ENCODE results near the gene SLC25A3.
A peak's percentile ranks its signal among the peaks of the same experiment; 100 is the strongest.

The SLC25A3 gene

GRCh38 chr12:98635657-98636323 is 42.3 kb downstream of the SLC25A3 start (continued):
- TF ChIP-seq ZNF692 (tag by site-specific recombination; IDR thresholded peaks at IDR 0.05) (no peak), FEZF1 (tag by site-specific recombination; IDR thresholded peaks at IDR 0.05) (no peak; the same call in none of the 2 replicates)

- H3K9me3 ChIP-seq (ENCODE audit: control insufficient read depth, insufficient read depth, low read depth, low read length): no peaks in the 10 kb centered on the region
- CTCF ChIA-PET: interaction anchor here (1.5 kb wide), 1 partner anchor 362 kb away, joined by 9 read pairs; no protein-coding TSS in a partner anchor
- POLR2A ChIA-PET: interaction anchor here (1.5 to 3.2 kb wide), 2 partner anchors 8 to 44 kb away, joined by 7 to 10 read pairs; partner anchors contain the start of genes APAF1, IKBIP and SLC25A3
- no peak overlapping the region for H3K4me3 ChIP-seq (ENCODE audit: low read depth, low read length)
- H3K36me3 ChIP-seq (ENCODE audit: control insufficient read depth in 2 of 2, insufficient read depth in 1 of 2, low read length in 2 of 2): peaks cover 22 to 28% of the 10 kb centered on the region in 2 experiments
- TF ChIP-seq ZNF664 (tag by site-specific recombination; IDR thresholded peaks at IDR 0.05) (peak; percentile 24; the same call in 1 of the 2 replicates), ZBTB49 (tag by site-specific recombination; IDR thresholded peaks at IDR 0.05; ENCODE audit: low read depth) (no peak), KLF16 (tag by site-specific recombination; IDR thresholded peaks at IDR 0.05) (no peak), ZNF449 (tag by site-specific recombination; IDR thresholded peaks at IDR 0.05) (no peak)
- no peak overlapping the region for H3K27ac ChIP-seq (ENCODE audit: extremely low read depth, low read depth, low read length)
- H3K4me1 ChIP-seq (ENCODE audit: control insufficient read depth, insufficient read depth, low read length): peaks cover 7% of the 10 kb centered on the region; the same call in 1 of the 2 replicates
Observed at GRCh38 chr12:98637068-98637467, 43.6 kb downstream of the SLC25A3 start.

GRCh38 chr12:98638009-98638408 is 44.5 kb downstream of the SLC25A3 start:
- peaks cover 15 to 22% of the 10 kb centered on the region in 2 experiments for H3K36me3 ChIP-seq (ENCODE audit: control insufficient read depth in 2 of 2, insufficient read depth in 1 of 2, low read length in 2 of 2)
- H3K4me3 ChIP-seq (ENCODE audit: low read depth, low read length): no peak overlapping the region
- ChIA-PET POLR2A (interaction anchor here (5.0 kb wide), 1 partner anchor 44 kb away, joined by 26 read pairs; the partner anchor contains the start of gene SLC25A3), CTCF (interaction anchor here (0.6 kb wide), 1 partner anchor 44 kb away, joined by 3 read pairs; no protein-coding TSS in a partner anchor)
- TF ChIP-seq MZF1 (tag by site-specific recombination; IDR thresholded peaks at IDR 0.05; ENCODE audit: borderline replicate concordance): peak; percentile 47; the same call in 1 of the 2 replicates
- no peak for TF ChIP-seq ZNF202 (tag by site-specific recombination; IDR thresholded peaks at IDR 0.05; ENCODE audit: borderline replicate concordance)
- no peaks in the 10 kb centered on the region for H3K9me3 ChIP-seq (ENCODE audit: control insufficient read depth, insufficient read depth, low read depth, low read length)
- no peak overlapping the region for H3K27ac ChIP-seq (ENCODE audit: extremely low read depth, low read depth, low read length)
- peaks cover 7% of the 10 kb centered on the region; the same call in 1 of the 2 replicates for H3K4me1 ChIP-seq (ENCODE audit: control insufficient read depth, insufficient read depth, low read length)

GRCh38 chr12:98639491-98639890 is 46.0 kb downstream of the SLC25A3 start:
- Histone ChIP-seq H3K27ac (ENCODE audit: extremely low read depth, low read depth, low read length) (no peak overlapping the region), H3K4me1 (ENCODE audit: control insufficient read depth, insufficient read depth, low read length) (peaks cover 7% of the 10 kb centered on the region; the same call in 1 of the 2 replicates), H3K9me3 (ENCODE audit: control insufficient read depth, insufficient read depth, low read depth, low read length) (no peaks in the 10 kb centered on the region), H3K4me3 (ENCODE audit: low read depth, low read length) (no peak overlapping the region), H3K36me3 (ENCODE audit: control insufficient read depth in 2 of 2, insufficient read depth in 1 of 2, low read length in 2 of 2) (peaks cover 3 to 16% of the 10 kb centered on the region in 2 experiments)
- ChIA-PET POLR2A (interaction anchor here (5.0 kb wide), 1 partner anchor 46 kb away, joined by 26 read pairs; the partner anchor contains the start of gene SLC25A3), CTCF (interaction anchor here (0.5 to 1.3 kb wide), 3 partner anchors 15 to 73 kb away, joined by 3 to 6 read pairs (median 3); no protein-coding TSS in a partner anchor)
- TF ChIP-seq ZBTB26 (tag by site-specific recombination; optimal IDR thresholded peaks at IDR 0.05): no peak
- no peak for TF ChIP-seq PBX3 (CRISPR knock-in tag; IDR thresholded peaks at IDR 0.05)
- no peak for TF ChIP-seq ZNF341 (tag by site-specific recombination; IDR thresholded peaks at IDR 0.05; ENCODE audit: low read depth)
- 0 out of 2 replicates have a peak, but pooled peaks have one; percentile 38 for TF ChIP-seq SP7 (tag by site-specific recombination; IDR thresholded peaks at IDR 0.05)
- TF ChIP-seq ZNF514 (tag by site-specific recombination; IDR thresholded peaks at IDR 0.05): no peak

Data from HEK293 (cell line).